HG02571 (cell line): ENCODE measurements around the gene MME.

Experiments used
- ATAC-seq: cut with Tn5 transposase; IDR thresholded peaks from one replicate; pipeline ENCODE4 v1.9.1; 2021; ENCODE audit warnings: mild to moderate bottlenecking, moderate library complexity; ENCODE audit not compliant: unreplicated experiment

MME gene

DNA sequence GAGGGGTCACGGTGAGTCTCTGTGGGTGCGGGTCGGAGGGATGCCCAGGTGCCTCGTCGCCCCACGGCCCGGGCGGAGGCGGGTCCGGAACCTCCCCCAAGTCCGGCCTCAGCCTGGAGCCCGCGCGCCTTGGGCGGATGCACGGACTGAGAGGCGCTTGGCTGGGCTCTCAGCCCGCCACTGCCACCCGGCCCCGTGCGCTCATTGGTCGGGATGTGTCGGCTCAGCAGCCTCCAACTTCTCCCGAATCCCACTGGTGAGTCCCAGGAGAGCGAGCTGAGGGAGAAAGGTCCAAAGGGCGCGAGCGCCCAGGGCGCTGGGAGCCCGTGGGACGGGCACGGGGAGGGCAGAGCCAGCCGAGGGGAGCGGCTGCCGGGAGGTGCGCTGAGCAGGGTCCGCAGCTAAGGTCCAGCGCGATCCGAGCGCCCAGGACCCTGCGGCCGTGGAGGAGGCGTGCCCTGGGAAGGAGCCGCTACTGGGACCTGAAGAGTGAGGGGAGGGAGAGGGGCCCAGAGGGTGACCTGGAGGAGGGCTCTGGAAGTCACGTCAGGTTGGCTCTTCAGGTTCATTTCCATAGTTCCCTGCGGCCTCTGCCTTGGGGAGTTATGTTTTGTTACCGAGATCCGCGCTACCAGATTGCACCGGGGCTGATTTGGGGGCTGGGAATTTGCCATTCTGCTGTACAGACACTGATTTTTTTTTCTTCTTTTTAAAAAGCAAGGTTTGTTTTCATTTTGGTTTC, at the start of gene MME:
TSS of gene MME (plus strand) at position 574 of the 742 bp plus-strand sequence. CDS start 3,849 bp downstream, outside the sequence.
- ATAC-seq = no peak

DNA sequence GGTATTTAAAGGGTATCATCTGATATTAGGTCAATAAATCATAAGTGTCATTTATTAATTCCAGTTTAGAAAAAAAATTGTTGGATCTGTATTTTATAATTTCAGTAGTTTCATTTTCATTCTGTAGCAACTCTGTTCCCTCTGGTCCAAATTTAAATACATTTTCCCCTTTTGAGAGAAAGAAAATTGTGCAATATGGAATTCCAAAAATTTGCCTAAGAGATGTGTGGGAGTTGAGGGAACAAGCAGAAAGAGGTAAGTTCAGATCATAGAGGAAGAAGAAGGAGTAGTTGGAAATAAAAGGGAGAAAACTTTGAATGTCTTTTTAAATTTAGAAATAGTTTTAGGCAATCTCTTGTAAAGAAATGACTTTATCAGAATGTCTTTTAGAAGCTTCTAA, 48.9 kb upstream of the MME start:
- ATAC-seq = no peak

DNA sequence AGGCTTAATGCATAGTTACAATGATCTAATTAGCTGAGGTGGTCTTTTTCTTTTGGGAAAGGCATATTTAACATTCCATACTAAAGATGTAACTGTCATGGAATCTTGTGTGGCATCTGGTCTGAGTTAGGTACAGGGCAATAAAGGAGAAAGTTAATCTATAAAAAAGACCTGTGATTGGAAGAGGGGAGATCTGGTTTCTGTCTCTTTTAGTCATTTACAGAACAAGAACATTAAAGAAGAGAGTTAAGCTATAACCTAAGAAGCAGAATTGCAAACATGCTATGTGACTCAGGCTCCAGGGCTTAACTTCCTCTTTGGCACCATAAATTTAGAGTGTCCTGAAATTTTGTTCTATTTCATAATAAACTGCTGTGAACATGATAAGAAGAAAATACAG, 47.2 kb upstream of the MME start:
- ATAC-seq = no peak

DNA sequence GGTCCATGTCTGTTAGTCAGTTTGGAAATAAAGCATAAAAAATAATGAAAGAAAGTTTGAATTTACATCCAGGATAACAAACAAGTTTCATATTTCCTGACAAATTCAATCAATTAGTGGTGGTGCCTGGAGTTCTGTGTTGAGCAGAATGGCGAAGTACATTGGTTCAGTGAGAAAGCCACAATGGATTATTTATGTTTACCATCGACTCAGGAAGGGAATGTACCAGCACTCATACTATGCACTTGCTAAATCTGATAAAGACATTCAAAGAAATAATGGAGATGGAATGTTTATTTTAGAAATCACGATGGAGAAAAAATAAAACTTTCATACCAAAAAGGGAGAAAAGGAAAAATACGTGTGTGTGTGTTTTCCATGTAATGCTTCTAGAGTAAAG, 45.3 kb upstream of the MME start:
- no peak for ATAC-seq

DNA sequence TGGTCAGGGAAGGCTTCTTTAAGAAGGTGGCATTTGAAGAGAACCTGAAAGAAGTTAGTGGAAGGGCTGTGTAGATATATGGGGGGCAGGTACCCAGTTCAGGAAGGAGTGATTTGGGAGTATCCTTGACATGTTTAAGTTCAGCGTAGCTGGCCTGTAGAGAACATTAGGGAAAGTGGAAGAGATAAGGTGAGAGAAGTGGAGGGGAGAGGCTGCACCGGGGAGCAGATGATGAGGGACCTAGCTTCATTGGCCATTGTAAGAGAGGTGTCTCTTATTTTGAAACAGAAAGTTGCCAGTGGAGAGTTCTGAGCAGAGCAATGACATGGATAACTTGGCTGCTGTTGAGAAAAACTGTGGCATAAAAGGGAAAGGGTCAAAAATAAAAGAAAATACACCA, 44.6 kb upstream of the MME start:
- ATAC-seq = no peak

GRCh38 chr3:155037508-155038202, 42.5 kb upstream of the MME start:
- ATAC-seq = no peak

DNA sequence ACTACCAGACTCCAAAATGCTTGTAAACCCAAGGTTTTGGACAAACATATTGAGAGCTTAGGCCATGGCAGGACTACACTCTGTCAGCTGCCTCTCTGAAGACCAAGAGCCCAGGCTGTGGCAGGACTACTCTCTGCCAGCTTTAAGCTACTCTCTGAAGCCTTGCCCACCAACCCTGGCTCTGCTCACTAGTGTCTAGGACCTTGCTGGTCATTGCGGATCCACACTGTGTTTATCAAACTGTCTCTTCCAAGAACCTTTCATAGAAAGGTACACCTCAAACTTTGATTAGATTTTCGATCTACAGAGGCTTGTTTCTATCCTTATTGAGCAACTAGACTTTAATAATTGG, 41.9 kb upstream of the MME start:
- no peak for ATAC-seq

- ATAC-seq = no peak
Measured at GRCh38 chr3:155046935-155047334, 33.2 kb upstream of the MME start.

DNA sequence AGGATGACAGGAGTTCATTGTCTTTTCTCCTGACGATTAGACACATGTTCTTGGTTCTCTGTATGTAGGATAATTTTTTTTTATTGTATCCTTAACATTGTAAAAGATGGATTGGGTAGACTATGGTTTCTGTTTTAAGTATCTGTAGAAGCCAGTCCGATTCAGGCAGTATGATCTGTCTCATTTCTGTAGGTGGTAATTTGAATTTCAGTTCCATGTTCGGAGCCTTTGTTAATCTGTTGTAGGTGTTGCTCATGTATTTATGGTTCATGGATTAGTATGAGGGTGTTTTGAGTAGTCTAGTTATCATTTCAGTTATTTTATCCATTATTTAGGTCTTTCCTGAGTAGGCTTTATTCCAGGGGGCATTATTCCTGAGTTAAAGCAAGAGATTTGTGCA, 32.4 kb upstream of the MME start:
- no peak for ATAC-seq

DNA sequence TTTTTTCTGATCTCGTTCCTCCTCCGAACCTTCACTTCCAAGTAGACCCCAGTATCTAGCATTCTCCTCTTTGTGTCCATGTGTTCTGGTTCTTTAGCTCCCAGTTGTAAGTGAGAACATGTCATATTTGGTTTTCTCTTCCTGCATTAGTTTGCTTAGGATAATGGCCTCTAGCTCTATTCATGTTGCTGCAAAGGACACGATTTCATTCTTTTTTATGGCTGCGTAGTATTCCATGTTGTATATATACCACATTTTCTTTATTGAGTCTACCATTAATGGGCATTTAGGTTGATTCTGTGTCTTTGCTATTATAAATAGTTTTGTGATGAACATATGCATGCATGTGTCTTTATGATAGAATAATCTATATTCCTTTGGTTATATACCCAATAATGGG, 30.2 kb upstream of the MME start:
- no peak for ATAC-seq

- no peak for ATAC-seq
Measured at GRCh38 chr3:155052470-155052869, 27.6 kb upstream of the MME start.

GRCh38 chr3:155053756-155054155, 26.4 kb upstream of the MME start:
- no peak for ATAC-seq

- no peak for ATAC-seq
Measured at GRCh38 chr3:155064920-155065319, 15.2 kb upstream of the MME start.

- no peak for ATAC-seq
Measured at GRCh38 chr3:155065537-155065936, 14.6 kb upstream of the MME start.

GRCh38 chr3:155069729-155070128, 10.4 kb upstream of the MME start:
- ATAC-seq = no peak

- no peak for ATAC-seq
Measured at GRCh38 chr3:155070316-155070715, 9.8 kb upstream of the MME start.

DNA sequence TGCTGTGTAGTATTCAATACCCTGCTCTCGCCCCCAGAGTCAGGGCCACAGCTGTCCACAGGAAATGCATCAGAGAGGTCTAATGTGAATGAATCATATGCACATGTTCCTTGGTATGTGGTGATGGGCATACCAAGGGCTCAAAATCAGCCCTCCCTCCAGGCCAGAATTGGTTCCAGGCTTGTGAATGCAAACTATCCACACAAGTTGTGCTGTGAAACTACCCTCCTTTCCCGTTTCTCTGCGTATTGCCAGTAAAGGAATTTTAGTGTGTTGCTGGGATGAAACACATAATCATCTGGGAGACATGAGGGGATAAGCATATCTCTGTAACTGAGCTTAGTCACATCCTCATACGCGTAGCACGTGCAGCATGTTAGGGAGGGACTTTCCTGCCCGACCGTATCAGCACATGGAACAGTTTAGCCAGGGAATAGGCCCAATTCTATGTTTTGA, 9.2 kb upstream of the MME start:
- no peak for ATAC-seq

DNA sequence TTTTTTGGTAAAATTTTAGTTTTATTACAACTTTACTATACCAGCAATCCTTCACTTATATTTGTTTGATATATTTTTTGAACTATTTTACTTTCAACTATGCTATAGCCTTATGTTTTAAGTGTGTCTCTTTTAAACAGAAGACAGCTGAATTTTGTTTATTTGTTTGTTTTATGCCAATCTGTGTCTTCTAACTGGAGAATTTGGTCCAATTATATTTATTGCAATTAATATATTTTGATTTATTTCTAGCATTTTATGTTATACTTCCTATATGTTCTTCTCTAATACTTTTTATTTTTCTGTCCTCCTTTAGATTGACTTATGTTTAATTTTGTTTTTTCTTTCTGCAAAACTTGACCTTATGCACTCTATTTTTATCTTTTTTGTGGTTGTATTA, 4.9 kb upstream of the MME start:
- ATAC-seq = no peak

DNA sequence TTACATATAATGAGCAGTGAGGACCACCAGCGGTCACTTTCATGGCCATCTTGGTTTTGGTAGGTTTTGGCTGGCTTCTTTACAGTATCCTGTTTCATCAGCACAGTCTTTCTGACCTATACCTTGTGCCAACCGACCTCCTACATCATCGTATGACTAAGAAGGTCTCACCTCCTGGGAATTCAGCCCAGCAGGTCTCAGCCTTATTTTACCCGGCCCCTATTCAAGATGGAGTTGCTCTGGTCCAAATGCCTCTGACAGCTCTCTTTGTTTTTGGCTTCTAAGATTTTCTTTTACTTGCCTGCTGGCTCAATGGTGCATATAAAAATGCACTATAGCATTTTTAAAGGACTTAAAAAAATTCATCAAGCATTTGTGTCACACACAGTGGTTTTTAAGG, 3.2 kb upstream of the MME start:
- no peak for ATAC-seq

GRCh38 chr3:155078711-155079467, 1.2 kb upstream of the MME start:
- no peak for ATAC-seq

- ATAC-seq = no peak
Measured at GRCh38 chr3:155079468-155079745, 712 bp upstream of the MME start.

DNA sequence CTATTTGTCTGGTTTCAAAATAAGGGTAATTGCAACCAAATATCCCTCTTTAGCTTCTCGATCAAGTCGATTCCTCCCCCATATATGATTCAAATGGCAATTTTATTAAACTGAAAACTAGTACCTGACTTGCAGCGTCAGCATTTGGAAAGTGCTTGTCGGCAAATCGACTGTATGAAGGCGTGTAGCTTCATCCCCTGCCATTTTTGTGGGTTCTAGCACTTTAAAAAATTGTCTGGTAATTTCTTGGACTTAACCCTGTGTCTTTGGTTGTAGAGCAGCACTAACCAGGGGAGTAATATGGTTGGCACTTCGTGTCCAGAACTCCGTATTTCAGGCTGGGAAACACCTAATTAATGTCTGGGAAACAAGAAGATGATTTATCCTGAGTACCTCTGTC, 573 bp downstream of the MME start:
- ATAC-seq = no peak
